PC-3 (cell line): ENCODE data around the gene ZNF624.

Source experiments
- EZH2 ChIP-seq: fragments of 300-600 bp; sonication (generic); IDR thresholded peaks from one replicate; pipeline ENCODE4 v1.6.1; 2017; ENCODE audit warnings: antibody characterized with exemption, mild to moderate bottlenecking, low read length; ENCODE audit not compliant: unreplicated experiment
- EZH2phosphoT487 ChIP-seq: fragments of 300-600 bp; sonication (generic); IDR thresholded peaks from 2 replicates; pipeline ENCODE4 v1.6.1; 2018; ENCODE audit warnings: mild to moderate bottlenecking, antibody characterized with exemption, low read length, borderline replicate concordance
- TF ChIP-seq, protein P1 (sequence below): fragments of 300-600 bp; sonication (generic); conservative IDR thresholded peaks from 2 replicates; pipeline ENCODE4 v1.5.1; 2017; ENCODE audit warnings: antibody characterized with exemption, low read depth, mild to moderate bottlenecking, low read length

DNA sequence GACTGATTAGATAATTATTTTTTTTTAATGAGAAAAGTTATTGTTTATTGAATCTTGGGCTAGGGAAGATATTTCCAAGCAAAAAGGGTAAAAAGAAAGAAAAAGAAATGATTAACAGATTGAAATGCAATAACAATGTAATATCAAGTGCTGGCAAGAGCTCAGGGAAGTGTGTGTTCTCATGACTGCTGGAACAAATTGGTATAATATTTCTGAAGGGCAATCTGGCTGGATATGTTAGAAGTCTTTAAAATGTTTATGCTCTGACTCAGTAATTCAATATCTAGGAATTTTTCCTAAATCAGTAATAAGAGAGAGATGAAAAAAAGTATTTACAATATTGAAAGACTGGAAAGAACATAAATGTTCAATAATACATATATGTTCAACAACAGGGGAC, 7.6 kb upstream of the ZNF624 start:
- TF ChIP-seq, protein P1, sequence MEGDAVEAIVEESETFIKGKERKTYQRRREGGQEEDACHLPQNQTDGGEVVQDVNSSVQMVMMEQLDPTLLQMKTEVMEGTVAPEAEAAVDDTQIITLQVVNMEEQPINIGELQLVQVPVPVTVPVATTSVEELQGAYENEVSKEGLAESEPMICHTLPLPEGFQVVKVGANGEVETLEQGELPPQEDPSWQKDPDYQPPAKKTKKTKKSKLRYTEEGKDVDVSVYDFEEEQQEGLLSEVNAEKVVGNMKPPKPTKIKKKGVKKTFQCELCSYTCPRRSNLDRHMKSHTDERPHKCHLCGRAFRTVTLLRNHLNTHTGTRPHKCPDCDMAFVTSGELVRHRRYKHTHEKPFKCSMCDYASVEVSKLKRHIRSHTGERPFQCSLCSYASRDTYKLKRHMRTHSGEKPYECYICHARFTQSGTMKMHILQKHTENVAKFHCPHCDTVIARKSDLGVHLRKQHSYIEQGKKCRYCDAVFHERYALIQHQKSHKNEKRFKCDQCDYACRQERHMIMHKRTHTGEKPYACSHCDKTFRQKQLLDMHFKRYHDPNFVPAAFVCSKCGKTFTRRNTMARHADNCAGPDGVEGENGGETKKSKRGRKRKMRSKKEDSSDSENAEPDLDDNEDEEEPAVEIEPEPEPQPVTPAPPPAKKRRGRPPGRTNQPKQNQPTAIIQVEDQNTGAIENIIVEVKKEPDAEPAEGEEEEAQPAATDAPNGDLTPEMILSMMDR: no peak
- TF ChIP-seq EZH2phosphoT487: no peak
- TF ChIP-seq EZH2: no peak
